Fibroblast of lung (primary cell): ENCODE measurements around the gene TEDC1. TPM values are rescaled to one million over a fixed set of nuclear protein-coding genes. Genes with fewer than 3 reads are reported as not detected.

Experiments
- DNase-seq, 2 donors: peaks; one replicate each; pipeline versions ENCODE4 v3.0.0 to v3.0.0-alpha.2; 2010; ENCODE audit warnings: low read depth in 2 of 2
- H2AFZ ChIP-seq: 2 replicates; pipeline ENCODE4 v1.5.1; 2012; ENCODE audit warnings: low read length, control low read depth, inconsistent platforms
- H3K27ac ChIP-seq: 2 replicates; pipeline ENCODE4 v1.5.1; 2011; ENCODE audit warnings: low read length, control low read depth; ENCODE audit not compliant: insufficient read depth
- H3K27me3 ChIP-seq: 2 replicates; pipeline ENCODE4 v1.5.1; 2011; ENCODE audit warnings: mild to moderate bottlenecking, low read length; ENCODE audit not compliant: control insufficient read depth, insufficient read depth
- H3K36me3 ChIP-seq: 2 replicates; pipeline ENCODE4 v1.5.1; 2011; ENCODE audit warnings: low read length; ENCODE audit not compliant: control insufficient read depth, insufficient read depth
- H3K4me1 ChIP-seq: 2 replicates; pipeline ENCODE4 v1.5.1; 2011; ENCODE audit warnings: low read length; ENCODE audit not compliant: control insufficient read depth, insufficient read depth; ENCODE audit errors: extremely low read depth
- H3K4me2 ChIP-seq: 2 replicates; pipeline ENCODE4 v1.5.1; 2011; ENCODE audit warnings: low read length, control low read depth; ENCODE audit not compliant: insufficient read depth; ENCODE audit errors: extremely low read depth
- H3K4me3 ChIP-seq, 4 experiments: fragments of 200-600 bp in 1 of 4; sonication (generic) in 1 of 4; replicated peaks in 1 of 4; 2 replicates each; pipeline ENCODE4 v1.5.1; 2011 to 2016; ENCODE audit warnings: low read length in 4 of 4, low read depth in 3 of 4, mild to moderate bottlenecking in 3 of 4, control low read depth in 2 of 4, inconsistent platforms in 1 of 4, mixed read lengths in 1 of 4; ENCODE audit not compliant: insufficient read depth in 1 of 4; ENCODE audit errors: control extremely low read depth in 1 of 4
- H3K79me2 ChIP-seq: 2 replicates; pipeline ENCODE4 v1.5.1; 2012; ENCODE audit warnings: mild to moderate bottlenecking, low read length, inconsistent platforms; ENCODE audit not compliant: control insufficient read depth, insufficient read depth
- H3K9ac ChIP-seq: 2 replicates; pipeline ENCODE4 v1.5.1; 2011; ENCODE audit warnings: mild to moderate bottlenecking, low read length, control low read depth; ENCODE audit not compliant: insufficient read depth
- H3K9me3 ChIP-seq: 2 replicates; pipeline ENCODE4 v1.5.1; 2012; ENCODE audit warnings: low read depth, low read length; ENCODE audit not compliant: control insufficient read depth, insufficient read depth
- H4K20me1 ChIP-seq: 2 replicates; pipeline ENCODE4 v1.5.1; 2011; ENCODE audit warnings: low read length; ENCODE audit not compliant: control insufficient read depth, insufficient read depth; ENCODE audit errors: extremely low read depth
- CTCF ChIP-seq, 2 donors: IDR thresholded peaks in 1 of 2; conservative IDR thresholded peaks in 1 of 2; 1 replicate in 1 of 2; 2 replicates in 1 of 2; pipeline ENCODE4 v1.5.1; 2011 to 2012; ENCODE audit warnings: low read length in 2 of 2, control low read depth in 1 of 2, inconsistent platforms in 1 of 2, low read depth in 1 of 2, mild to moderate bottlenecking in 1 of 2
- EZH2 ChIP-seq: IDR thresholded peaks from 2 replicates; pipeline ENCODE4 v1.5.1; 2012; ENCODE audit warnings: low read length, control low read depth, mild to moderate bottlenecking; ENCODE audit errors: missing control alignments
- polyA plus RNA-seq, 2 donors: library from polyadenylated mRNA; depleted of rRNA in 1 of 2; stranded (reverse) in 1 of 2; unstranded in 1 of 2; fragments of >200 nt; gene quantifications; 2 replicates each; pipeline ENCODE4 v1.2.1, GENCODE V29; 2011 to 2012; ENCODE audit warnings: missing spikeins in 1 of 2
- total RNA-seq: library from RNA; depleted of rRNA; stranded (reverse); fragments of >200 nt; gene quantifications from 2 replicates; pipeline ENCODE4 v1.2.1, GENCODE V29; 2014

The TEDC1 gene
- total and polyA plus RNA-seq, 2 donors (not counting 1 experiment from before 2014, with no cell fraction given): 0.69 to 2.5 TPM

GRCh38 chr14:105478398-105479251, 12.4 kb upstream of the TEDC1 start:
- DNase-seq: no peak
- no peak overlapping the region for H3K27ac ChIP-seq
- H3K4me2 ChIP-seq: no peak overlapping the region
- H3K9ac ChIP-seq: no peak overlapping the region
- no peaks in the 10 kb centered on the region for H3K9me3 ChIP-seq
- H3K4me3 ChIP-seq: no peak overlapping the region
- peaks cover 5% of the 10 kb centered on the region for H3K79me2 ChIP-seq
- peaks cover 6% of the 10 kb centered on the region for H3K36me3 ChIP-seq
- H4K20me1 ChIP-seq: no peaks in the 10 kb centered on the region
- no peaks in the 10 kb centered on the region for H3K27me3 ChIP-seq
- no peak overlapping the region for H2AFZ ChIP-seq
- TF ChIP-seq EZH2 (no peak), CTCF (conservative IDR thresholded peaks at IDR 0.05 in 1 of 2, IDR thresholded peaks at IDR 0.05 in 1 of 2; ENCODE audit: low read depth in 1 of 2, low read length in 2 of 2) (no peak)
- H3K4me1 ChIP-seq: peaks cover 30% of the 10 kb centered on the region

- no peak overlapping the region for H3K4me3 ChIP-seq
- peaks cover 27% of the 10 kb centered on the region for H3K4me1 ChIP-seq
- no peak overlapping the region for H2AFZ ChIP-seq
- H3K4me2 ChIP-seq: no peak overlapping the region
- H3K79me2 ChIP-seq: peaks cover 5% of the 10 kb centered on the region
- no peak overlapping the region for H3K27ac ChIP-seq
- H3K36me3 ChIP-seq: peaks cover 6% of the 10 kb centered on the region
- no peak for DNase-seq
- H4K20me1 ChIP-seq: no peaks in the 10 kb centered on the region
- H3K9ac ChIP-seq: no peak overlapping the region
- H3K27me3 ChIP-seq: no peaks in the 10 kb centered on the region
- H3K9me3 ChIP-seq: no peaks in the 10 kb centered on the region
- TF ChIP-seq CTCF (conservative IDR thresholded peaks at IDR 0.05 in 1 of 2, IDR thresholded peaks at IDR 0.05 in 1 of 2; ENCODE audit: low read depth in 1 of 2, low read length in 2 of 2) (no peak), EZH2 (no peak)
Measured at GRCh38 chr14:105479431-105480158, 11.5 kb upstream of the TEDC1 start.

- Histone ChIP-seq H3K79me2 (peaks cover 5% of the 10 kb centered on the region), H3K9ac (no peak overlapping the region), H3K9me3 (no peaks in the 10 kb centered on the region), H3K4me3 (no peak overlapping the region), H3K27ac (peak overlapping the region; percentile 99), H3K27me3 (no peaks in the 10 kb centered on the region), H4K20me1 (no peaks in the 10 kb centered on the region), H3K4me2 (no peak overlapping the region), H3K4me1 (peaks cover 27% of the 10 kb centered on the region), H3K36me3 (peaks cover 6% of the 10 kb centered on the region), H2AFZ (no peak overlapping the region)
- DNase-seq: no peak
- TF ChIP-seq CTCF (conservative IDR thresholded peaks at IDR 0.05 in 1 of 2, IDR thresholded peaks at IDR 0.05 in 1 of 2; ENCODE audit: low read depth in 1 of 2, low read length in 2 of 2): no peak
- TF ChIP-seq EZH2: no peak
Measured at GRCh38 chr14:105480199-105480746, 10.8 kb upstream of the TEDC1 start.
